ENCODE data around the gene DRAP1. TPM values are rescaled to one million over a fixed set of nuclear protein-coding genes. Genes with fewer than 3 reads are reported as not detected.
"Not testable (repeated sequence)": the region's sequence is repeated elsewhere in the genome, so short reads cannot be mapped to it uniquely, and the experiment has no call there.

DRAP1 gene
- total RNA-seq, 1 donor from 2014 or later = 169 TPM

DNA sequence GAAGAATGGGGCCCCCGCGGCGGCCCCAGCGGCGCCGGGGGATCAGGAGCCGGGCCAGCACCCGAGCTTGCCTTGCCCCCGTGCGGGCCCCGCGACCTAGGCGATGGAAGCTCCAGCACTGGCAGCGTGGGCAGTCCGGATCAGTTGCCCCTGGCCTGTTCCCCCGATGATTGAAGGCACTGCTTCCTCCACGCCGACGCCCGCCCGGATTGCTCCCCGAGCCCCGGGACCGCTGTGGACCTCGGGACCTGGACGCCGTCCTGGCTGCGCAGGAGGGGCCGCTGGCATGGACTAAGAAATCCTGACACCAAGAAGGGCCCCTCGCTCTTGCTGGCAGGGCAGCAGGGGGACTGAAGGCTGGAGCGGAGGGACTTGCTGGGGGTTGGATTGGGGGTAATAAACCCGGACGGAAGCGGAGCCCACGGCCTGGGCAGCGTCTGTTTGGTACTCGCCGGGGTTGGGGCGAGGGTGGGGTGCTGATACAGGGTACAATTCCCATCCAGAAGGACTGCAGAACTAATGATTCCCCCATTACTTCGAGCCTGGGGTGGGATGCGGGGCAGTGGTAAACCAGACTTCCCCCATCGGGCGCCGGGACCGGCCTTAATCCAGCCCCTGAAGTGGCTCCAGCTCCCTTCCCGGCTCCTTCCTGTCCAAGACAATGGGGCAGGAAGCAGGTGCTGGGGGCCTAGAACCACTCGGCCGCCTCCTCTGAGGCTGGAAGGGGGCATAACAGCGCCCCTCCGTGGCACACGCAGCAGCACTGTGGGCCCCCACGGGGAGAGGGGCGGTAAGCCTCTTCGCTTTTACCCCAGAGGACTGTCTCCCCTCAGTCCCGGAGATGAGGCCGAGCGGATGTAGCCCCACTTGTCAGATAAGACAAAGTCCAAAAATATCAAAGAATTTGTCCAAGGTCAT, 27.7 kb upstream of the DRAP1 start:
- Histone ChIP-seq H3K27me3 (ENCODE audit: insufficient read depth, low read length) (no peaks in the 10 kb centered on the region), H3K36me3 (ENCODE audit: insufficient read depth, low read length) (peaks cover 20% of the 10 kb centered on the region), H3K4me2 (ENCODE audit: low read length) (peak overlapping the region; percentile 99), H4K20me1 (ENCODE audit: insufficient read depth, low read length) (peaks cover 67% of the 10 kb centered on the region), H3K27ac (ENCODE audit: low read depth, low read length) (peak overlapping the region; percentile 65), H3K79me2 (ENCODE audit: insufficient read depth, low read length) (peaks cover 71% of the 10 kb centered on the region), H3K4me3 (ENCODE audit: insufficient read depth, low read depth, low read length) (peak overlapping the region; percentile 60), H3K9me3 (ENCODE audit: insufficient read depth, low read depth, low read length) (no peaks in the 10 kb centered on the region), H3K9ac (ENCODE audit: low read length) (peak overlapping the region; percentile 79), H3K4me1 (ENCODE audit: insufficient read depth, low read length) (peaks cover 73% of the 10 kb centered on the region), H2AFZ (ENCODE audit: low read depth, low read length) (no peak overlapping the region)
- Mint-ChIP-seq H3K9me3 (ENCODE audit: unreplicated experiment) (no peaks in the 10 kb centered on the region), H3K36me3 (ENCODE audit: low read depth, unreplicated experiment) (peaks cover 14% of the 10 kb centered on the region), H3K4me1 (ENCODE audit: low read depth, unreplicated experiment) (peaks cover 35% of the 10 kb centered on the region), H3K27me3 (ENCODE audit: low read depth, unreplicated experiment) (no peaks in the 10 kb centered on the region), H3K4me3 (ENCODE audit: unreplicated experiment) (peak overlapping the region; percentile 81), H3K27ac (ENCODE audit: unreplicated experiment) (peak overlapping the region; percentile 58)
- no peak for TF ChIP-seq CTCF (IDR thresholded peaks at IDR 0.05; ENCODE audit: insufficient read depth, low read depth, low read length)
- TF ChIP-seq EZH2 (IDR thresholded peaks at IDR 0.05; ENCODE audit: insufficient read depth, low read length) = no peak
- no peak for DNase-seq (ENCODE audit: low read depth)
- FAIRE-seq = no peak

DNA sequence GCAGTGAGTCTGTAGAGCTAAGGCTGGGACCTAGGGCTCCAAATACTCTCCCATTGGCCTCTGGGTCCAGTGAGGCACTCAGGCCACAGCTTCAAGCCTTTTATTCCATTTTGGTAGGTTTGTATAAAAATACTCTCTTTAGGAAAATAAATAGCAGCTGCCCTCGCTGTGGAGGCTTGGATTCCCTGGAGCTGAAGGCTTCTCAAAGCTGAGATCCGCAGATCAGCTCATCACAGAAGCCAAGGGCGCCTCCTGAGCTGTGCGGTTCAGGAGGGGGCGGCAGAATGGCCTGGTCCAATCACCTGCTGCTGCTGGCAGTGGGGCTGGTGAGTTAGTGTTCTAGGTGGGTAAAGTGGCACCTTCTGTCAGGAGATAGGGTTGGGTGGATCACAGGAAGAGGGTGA, 27.1 kb upstream of the DRAP1 start:
- H3K27me3 ChIP-seq (ENCODE audit: insufficient read depth, low read length); H3K9me3 Mint-ChIP-seq (ENCODE audit: unreplicated experiment); DNase-seq (ENCODE audit: low read depth); H2AFZ ChIP-seq (ENCODE audit: low read depth, low read length); H3K27ac ChIP-seq (ENCODE audit: low read depth, low read length); H3K9me3 ChIP-seq (ENCODE audit: insufficient read depth, low read depth, low read length); H3K27me3 Mint-ChIP-seq (ENCODE audit: low read depth, unreplicated experiment); FAIRE-seq: not testable (repeated sequence)
- peaks cover 32% of the 10 kb centered on the region for H3K4me1 Mint-ChIP-seq (ENCODE audit: low read depth, unreplicated experiment)
- peaks cover 71% of the 10 kb centered on the region for H3K79me2 ChIP-seq (ENCODE audit: insufficient read depth, low read length)
- peak overlapping the region; percentile 81 for H3K4me3 Mint-ChIP-seq (ENCODE audit: unreplicated experiment)
- H3K4me3 ChIP-seq (ENCODE audit: insufficient read depth, low read depth, low read length) = peak overlapping the region; percentile 60
- peak overlapping the region; percentile 79 for H3K9ac ChIP-seq (ENCODE audit: low read length)
- peaks cover 14% of the 10 kb centered on the region for H3K36me3 Mint-ChIP-seq (ENCODE audit: low read depth, unreplicated experiment)
- peaks cover 69% of the 10 kb centered on the region for H4K20me1 ChIP-seq (ENCODE audit: insufficient read depth, low read length)
- H3K36me3 ChIP-seq (ENCODE audit: insufficient read depth, low read length) = peaks cover 26% of the 10 kb centered on the region
- peak overlapping the region; percentile 99 for H3K4me2 ChIP-seq (ENCODE audit: low read length)
- peak overlapping the region; percentile 26 for H3K27ac Mint-ChIP-seq (ENCODE audit: unreplicated experiment)
- H3K4me1 ChIP-seq (ENCODE audit: insufficient read depth, low read length) = peaks cover 74% of the 10 kb centered on the region

GRCh38 chr11:65892661-65893317, 26.4 kb upstream of the DRAP1 start:
- H3K4me2 ChIP-seq (ENCODE audit: low read length) = peak overlapping the region; percentile 99
- H3K27me3 ChIP-seq (ENCODE audit: insufficient read depth, low read length) = no peaks in the 10 kb centered on the region
- no peak overlapping the region for H3K27ac ChIP-seq (ENCODE audit: low read depth, low read length)
- no peaks in the 10 kb centered on the region for H3K9me3 ChIP-seq (ENCODE audit: insufficient read depth, low read depth, low read length)
- peaks cover 74% of the 10 kb centered on the region for H3K4me1 ChIP-seq (ENCODE audit: insufficient read depth, low read length)
- peaks cover 26% of the 10 kb centered on the region for H3K36me3 ChIP-seq (ENCODE audit: insufficient read depth, low read length)
- peaks cover 71% of the 10 kb centered on the region for H3K79me2 ChIP-seq (ENCODE audit: insufficient read depth, low read length)
- H2AFZ ChIP-seq (ENCODE audit: low read depth, low read length) = no peak overlapping the region
- H3K9me3 Mint-ChIP-seq (ENCODE audit: unreplicated experiment) = no peaks in the 10 kb centered on the region
- no peak for FAIRE-seq
- DNase-seq (ENCODE audit: low read depth) = no peak
- no peaks in the 10 kb centered on the region for H3K27me3 Mint-ChIP-seq (ENCODE audit: low read depth, unreplicated experiment)
- H3K9ac ChIP-seq (ENCODE audit: low read length) = peak overlapping the region; percentile 79
- peaks cover 14% of the 10 kb centered on the region for H3K36me3 Mint-ChIP-seq (ENCODE audit: low read depth, unreplicated experiment)
- H3K4me1 Mint-ChIP-seq (ENCODE audit: low read depth, unreplicated experiment) = peaks cover 33% of the 10 kb centered on the region
- peaks cover 70% of the 10 kb centered on the region for H4K20me1 ChIP-seq (ENCODE audit: insufficient read depth, low read length)
- H3K4me3 ChIP-seq (ENCODE audit: insufficient read depth, low read depth, low read length) = no peak overlapping the region
- peak overlapping the region; percentile 81 for H3K4me3 Mint-ChIP-seq (ENCODE audit: unreplicated experiment)
- H3K27ac Mint-ChIP-seq (ENCODE audit: unreplicated experiment) = peak overlapping the region; percentile 86
- TF ChIP-seq CTCF (IDR thresholded peaks at IDR 0.05; ENCODE audit: insufficient read depth, low read depth, low read length) = no peak
- no peak for TF ChIP-seq EZH2 (IDR thresholded peaks at IDR 0.05; ENCODE audit: insufficient read depth, low read length)
